GM18519 (cell line): ENCODE measurements around the gene PRRT4.

Experiments
- ATAC-seq: cut with Tn5 transposase; IDR thresholded peaks from one replicate; pipeline ENCODE4 v1.9.1; 2021; ENCODE audit warnings: mild to moderate bottlenecking, moderate library complexity; ENCODE audit not compliant: unreplicated experiment, low FRiP score

The PRRT4 gene

GRCh38 chr7:128361411-128362379, at the start of gene PRRT4:
Gene PRRT4, minus strand, starts transcription at chr7:128361690.
- ATAC-seq: no peak

DNA sequence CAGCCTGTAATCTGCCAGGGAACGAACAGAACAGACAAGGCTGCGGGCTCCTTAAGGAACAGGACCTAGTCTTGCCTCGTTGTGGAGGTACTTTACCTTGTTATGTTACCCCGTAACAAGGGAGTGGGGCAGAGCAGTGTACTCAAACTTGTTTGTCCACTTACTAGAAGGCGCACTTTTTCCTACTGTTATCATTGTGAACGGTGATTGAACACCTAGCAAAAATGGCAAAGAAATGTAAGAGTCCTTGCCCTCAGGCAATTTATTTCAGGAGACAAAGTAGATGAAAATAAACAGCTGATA, 48.9 kb upstream of the PRRT4 start:
- ATAC-seq: no peak

DNA sequence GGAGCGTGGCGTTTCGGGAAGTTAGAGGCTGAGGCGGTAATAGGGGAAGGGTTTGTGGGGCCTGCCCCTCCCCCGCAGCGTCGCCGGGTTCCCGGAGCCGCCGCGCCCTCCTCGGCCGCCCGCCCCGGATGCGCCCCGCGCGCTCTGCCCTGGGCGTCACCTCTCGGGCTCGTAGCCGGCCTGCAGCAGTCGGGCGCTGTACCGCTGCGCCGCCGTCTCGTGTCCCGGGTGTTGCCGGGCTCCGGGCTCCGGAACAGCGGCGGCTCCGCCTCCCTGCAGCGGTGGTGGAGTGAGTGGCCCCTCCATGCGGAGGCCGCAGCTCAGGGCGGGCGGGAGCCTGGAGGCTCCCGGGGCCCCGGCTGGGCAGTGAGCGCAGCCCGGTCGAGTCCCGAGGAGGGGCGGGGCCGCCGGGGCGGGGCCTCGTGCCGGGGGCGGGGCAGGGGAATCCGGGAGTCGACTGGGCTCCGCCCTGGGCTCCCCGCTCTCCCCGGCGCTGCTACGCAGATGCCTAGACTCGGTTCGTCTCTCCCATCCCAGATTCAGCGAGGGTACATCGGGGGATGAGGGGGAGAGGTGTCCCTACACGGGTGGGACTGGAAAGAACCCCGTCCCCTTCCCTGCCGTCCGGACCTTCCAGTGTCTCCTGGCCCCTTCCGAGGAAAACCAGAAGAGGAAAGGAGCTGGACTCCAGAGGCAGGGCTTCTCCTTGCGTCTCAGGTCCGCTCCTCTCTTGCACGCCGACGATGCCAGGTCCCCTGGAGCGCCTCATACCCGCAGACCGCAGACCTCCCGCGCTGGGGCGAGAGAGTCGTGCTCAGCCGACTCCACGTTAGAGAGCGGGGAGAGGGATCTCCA, 48.3 kb upstream of the PRRT4 start, which contains the start of gene IMPDH1:
Gene IMPDH1 (minus strand): TSS at position 387 of the 855 bp plus-strand sequence. CDS start 81 bp downstream, at position 306.
- peak; percentile 68 for ATAC-seq

DNA sequence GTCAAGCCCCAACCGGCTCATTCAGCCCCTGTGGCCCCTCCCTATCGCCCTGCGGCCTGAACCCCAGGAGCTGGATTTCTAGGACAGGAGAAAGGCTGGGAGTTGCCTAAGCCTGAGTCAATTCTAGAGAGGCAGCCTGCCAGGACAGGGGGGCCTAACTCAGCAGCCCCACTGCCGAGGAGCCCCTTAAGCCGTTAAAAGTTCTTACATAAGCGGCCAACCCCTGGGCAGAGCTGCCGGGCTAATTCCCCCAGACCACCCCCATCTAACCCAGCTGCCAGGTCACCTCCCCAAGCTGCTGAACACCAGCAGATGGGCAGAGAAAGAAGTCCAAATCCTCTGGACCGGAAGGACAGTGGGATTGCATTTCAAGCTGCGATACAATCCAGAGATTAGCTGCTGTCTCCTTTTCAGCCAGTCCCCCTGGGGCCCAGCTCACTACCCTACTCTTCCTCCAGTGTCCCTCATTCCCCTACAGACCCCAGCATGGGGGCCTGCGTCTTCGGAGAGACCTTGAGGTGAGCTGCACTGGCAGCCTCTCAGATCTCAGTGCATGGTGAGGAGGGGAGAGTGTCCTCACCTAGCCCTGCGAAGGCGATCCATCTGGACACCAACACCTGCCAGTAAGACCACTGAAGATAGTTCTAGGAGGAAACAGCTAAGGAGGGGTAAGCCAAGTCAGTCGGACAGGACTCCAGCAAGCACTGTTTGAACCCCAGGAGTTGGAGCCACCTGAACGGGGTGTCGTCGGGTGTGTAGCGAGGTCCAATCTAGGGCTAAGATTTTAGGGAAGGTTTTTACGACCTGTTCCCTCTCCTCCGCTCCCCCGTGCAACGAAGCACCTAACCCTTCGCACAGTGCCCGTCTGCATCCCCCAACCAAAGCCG, 47.5 kb upstream of the PRRT4 start:
- ATAC-seq: no peak

DNA sequence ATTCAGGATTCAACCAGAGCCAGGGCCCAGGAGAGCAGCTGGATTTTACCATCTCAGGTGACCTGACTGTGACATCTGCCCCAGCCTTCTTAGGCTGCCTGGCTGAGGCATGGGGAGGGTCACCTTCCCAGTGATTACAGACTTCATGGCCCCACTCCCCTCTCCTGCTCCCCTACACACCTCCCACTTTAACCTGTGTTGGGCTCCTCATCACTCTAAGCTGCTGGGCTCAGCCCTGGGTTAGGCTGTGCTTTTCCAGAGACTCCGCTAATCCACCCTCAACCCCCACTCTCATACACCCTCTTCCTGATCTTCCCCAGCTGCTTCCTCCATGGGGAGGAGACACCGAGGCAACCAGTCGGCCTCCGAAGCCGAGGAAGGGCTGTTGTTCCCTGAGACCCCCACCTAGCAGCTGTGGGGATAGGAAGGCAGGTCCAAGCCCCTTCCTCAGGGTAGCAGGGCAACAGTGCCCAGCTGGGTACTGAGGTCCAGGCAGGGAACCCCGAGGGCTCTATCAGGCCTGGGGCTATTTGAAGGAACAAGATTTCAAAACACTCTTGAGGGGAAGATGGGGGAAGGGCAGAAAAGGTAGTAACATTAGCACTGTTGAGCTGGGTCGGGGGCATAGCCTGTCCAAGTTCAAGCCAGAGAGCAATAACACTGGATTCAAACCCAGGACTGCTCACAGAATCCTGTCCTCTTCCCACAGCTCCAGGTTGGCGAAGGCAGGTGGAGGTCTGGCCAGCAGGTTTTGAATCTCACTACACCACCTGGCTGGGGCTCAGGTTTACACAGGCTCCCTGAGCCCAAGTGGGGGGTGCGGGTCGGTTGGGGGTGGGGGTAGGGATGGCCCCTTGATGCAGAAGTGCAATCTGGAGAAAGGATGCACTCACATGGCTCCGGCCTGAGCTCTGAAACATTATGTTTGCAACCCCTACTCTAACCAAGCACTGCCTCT, 46.5 kb upstream of the PRRT4 start:
- ATAC-seq: no peak

DNA sequence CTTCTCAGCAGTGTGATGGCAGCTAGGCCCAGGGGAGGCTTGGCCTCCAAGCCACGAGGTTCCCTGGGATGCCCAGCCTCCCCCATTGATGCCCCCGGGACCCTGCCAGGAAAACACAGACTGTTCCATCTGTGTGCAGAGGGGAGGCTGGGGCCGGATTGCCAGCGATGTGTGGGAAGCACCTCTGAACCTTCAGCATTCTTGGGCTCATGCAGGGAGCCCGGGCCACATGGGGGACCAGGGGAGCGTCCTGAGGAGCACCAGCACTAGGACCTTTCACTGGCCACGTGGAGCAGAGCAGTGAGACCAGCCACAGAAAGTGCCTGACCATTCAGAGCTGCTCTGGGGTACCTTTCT, 45.7 kb upstream of the PRRT4 start:
- ATAC-seq: no peak

DNA sequence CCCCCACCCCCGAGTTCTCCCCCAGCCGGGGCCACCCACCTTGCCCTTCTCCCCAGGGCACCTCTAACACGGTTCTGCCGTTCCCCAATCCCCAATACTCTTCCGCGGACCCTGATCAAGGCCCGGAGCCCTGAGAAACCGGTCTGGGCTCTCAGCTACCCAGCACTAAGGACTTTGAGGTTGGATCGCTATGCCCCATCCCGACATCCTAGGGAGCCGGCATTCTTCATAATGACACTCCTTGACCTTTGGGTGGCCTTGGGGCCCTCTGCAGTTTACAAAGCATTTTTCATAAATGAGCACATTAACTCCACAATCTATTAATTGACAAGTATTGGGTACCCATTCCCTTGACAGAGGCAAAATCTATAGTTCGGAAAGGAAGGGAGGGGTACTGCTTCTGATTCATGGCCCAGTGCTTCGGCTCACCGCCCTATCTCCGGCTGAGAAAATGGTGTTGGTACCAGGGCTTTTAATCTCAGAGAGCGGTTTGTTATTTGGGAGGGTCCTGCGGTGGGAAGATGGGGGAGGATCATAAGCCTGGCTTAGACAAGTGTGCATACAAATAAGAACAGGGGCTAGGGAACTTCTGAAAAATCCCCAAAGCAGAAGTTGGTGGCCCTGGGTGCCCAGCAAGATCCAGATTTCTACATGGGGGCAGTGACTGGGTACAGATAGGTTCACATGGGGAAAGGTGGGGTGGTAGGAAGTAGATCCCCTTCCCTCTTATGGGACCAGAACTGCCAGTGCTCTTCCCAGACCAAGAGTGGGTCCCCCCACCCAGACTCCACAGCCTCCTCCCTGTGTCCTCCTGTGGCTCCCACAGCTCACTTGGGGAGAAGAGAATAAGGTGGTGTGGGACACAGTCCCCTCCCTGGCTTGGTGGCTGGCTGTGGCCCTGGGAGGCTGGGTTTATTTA, 45.1 kb upstream of the PRRT4 start:
- no peak for ATAC-seq

DNA sequence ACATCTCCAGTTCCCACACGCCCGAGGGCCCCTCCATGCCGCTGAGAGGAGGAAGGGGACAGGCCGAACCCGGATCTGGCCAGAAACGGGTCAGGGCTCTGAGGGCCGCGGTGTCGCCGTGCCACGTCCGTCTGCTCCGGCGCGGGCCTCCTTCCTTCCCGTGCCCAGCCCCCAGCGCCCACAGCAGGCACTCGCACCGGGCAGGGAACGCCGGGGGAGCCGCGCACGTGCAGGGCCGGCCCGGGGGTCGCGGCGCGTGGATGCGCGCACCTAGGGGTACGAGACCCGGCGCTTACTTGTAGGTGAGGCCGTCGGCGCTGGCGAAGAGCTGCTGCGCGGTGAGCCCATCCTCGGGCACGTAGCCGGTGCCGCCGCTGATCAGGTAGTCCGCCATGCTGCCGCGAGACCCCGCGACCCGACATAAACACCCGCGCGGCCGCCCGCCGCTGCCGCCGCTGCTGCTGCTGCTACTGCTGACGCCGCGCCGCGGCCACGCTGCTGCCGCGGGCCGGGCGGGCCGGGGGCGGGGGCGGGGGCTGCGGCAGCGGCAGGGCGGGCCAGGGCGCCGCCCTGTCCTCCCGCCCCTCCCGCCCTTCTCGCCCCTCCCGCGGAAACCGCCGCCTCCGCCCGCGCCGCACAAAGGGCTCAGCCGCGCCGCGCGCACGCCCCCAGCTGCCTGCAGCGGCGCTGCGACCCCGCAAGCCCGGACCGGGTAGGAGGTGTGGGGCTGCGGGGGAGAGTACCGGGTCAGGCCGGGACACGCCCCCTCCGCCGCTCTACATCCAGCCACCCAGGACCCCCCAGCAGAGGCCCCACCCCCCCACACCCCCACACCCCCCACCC, 44.2 kb upstream of the PRRT4 start:
- ATAC-seq: no peak

- no peak for ATAC-seq
Observed at GRCh38 chr7:128404886-128405470, 43.5 kb upstream of the PRRT4 start.

DNA sequence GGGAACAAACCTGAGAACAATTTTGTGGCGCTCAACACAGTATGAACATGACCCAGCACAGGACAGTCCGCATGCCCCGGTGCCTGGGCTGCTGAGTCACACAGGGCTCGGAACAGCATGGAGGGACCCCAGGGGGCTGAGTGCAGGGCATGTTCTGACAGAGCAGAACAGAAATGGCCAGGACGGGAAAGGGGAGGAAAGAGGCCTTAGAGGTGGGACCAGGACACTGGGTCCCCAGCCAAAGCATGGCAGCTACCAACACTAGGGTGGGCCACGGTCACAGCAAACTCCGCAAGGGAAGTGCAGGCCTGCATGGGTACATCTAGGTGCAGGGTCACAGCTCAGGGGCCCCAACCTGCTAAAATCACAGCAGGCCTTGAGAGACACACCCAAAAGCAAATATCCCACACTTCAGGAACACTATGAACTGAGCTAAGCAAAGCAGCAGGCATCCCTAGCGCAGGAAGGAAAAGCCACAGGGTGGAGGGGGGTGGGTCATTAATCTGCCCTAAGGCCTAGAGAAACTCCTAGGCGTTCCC, 42.7 kb upstream of the PRRT4 start:
- no peak for ATAC-seq

DNA sequence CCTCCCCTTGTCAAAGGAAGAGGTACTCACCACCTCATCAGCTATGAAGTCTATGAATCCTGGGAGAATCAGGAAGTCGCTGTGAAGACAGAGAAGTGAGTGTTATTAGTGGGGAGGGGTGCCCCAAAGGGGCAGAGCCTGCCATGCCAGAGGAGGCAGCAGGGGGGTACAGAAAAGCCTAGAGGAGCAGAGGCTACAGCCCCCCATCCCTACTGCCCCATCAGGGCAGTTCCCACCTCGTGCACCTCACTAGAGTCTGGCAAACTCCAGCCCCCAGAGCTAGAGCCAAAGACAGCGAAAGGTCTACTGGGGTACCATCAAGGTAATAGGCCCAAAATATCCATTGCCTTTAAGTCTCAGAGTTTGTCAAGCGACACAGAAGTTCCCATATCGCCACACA, 42.2 kb upstream of the PRRT4 start:
- no peak for ATAC-seq

GRCh38 chr7:128402356-128402755, 40.9 kb upstream of the PRRT4 start:
- ATAC-seq: no peak

DNA sequence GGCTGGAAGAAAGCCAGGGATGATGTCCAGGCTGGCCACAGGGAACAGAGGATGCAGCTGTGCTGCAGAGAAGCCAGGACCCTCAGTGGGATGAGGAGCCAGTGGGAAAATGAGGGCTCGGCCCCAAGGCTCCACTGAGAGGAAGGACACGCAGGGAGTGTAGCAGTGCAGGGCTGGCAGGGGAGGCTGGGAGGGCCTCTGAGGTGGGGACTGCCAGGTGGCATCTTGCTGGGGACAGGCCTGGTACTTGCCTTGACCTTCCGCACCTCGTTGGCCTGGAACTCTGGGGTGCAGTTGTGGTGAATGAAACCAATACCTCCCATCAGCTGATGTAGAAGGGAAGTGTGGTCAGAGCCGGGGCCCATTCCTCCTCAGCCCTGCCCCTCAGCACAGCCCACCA, 39.1 kb upstream of the PRRT4 start:
- ATAC-seq: no peak

DNA sequence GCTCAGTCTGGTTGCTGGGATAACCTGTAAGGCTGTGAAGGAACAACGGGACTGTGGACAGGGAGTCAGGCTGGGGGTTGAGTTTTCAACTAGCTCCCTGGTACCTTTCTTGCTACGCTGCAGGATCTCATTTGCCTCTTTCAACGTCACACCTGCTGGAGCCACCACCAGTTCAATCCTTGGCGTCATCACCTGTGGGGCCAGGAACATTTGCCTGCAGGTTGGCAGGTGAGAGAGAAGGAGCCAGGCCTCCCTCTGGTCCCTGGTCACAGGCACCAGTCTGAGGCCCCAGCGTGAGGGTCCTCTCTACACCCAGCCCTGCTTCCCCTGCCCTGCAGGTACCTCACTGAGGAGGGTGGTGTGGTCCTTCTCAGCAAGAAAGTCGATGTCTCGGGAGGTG, 38.5 kb upstream of the PRRT4 start:
- ATAC-seq: no peak

- no peak for ATAC-seq
Observed at GRCh38 chr7:128398841-128399135, 37.3 kb upstream of the PRRT4 start.

DNA sequence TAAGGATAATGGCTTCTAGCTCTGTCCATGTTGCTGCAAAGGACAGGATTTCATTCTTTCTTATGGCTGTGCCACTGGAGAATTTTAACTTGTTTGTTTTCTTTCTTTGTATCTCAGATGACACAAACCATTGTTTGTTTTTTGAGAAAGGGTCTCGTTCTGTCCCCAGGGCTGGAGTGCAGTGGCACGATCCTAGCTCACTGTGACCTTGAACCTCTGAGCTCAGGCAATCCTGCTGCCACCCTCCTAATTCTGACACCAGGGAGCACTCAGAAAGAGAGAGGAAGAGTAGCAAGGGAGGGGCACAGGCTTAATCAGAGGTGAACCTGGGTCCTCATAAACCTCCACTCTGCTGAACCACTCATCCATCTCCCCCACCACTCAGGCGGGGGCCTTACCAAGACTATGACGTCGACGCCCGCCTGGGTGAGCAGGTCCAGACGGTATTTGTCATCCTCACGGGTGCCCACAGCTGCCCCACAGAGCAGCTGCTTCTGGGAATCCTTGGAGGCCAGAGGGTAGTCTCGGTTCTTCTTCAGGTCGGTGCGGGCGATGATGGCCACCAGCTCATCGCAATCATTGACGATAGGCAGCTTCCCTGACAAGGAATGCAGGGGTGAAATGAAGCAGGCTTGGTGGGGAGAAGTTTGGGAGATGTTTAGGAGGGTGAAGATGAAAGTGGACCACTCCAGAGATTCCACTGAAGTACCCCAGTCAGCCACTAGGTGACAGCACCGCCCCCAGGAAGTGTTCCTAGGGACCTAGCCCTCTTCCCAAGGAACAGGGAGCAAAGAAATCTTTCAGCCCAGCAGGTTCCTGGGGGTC, 36.7 kb upstream of the PRRT4 start:
- no peak for ATAC-seq
